GM12878 (cell line): Measurements from ENCODE around the gene ZNF502. TPM values are rescaled to one million over a fixed set of nuclear protein-coding genes. Genes with fewer than 3 reads are reported as not detected.

Experiments used
- ATAC-seq: fragments of 200-7000 bp; cut with Tn5 transposase; 3 replicates; pipeline ENCODE4 v1.9.1; 2020; ENCODE audit warnings: mild to moderate bottlenecking, moderate library complexity
- BruUV-seq: library from RNA; stranded (reverse); fragments of 400-500 nt; replicated peaks from 2 replicates; lab custom pipeline; 2021; lab: Mats Ljungman, UMichigan
- CTCF ChIA-PET: fragments of 300-600 bp; sonication (Branson Sonifier 250); formaldehyde crosslinking; extraction: SDS; loops from one replicate; lab custom pipeline; 2021; ENCODE audit warnings: inconsistent platforms; lab: Yijun Ruan, JAX
- POLR2A ChIA-PET: fragments of 350-600 bp; formaldehyde crosslinking; extraction: SDS; loops from one replicate; lab custom pipeline; 2021; ENCODE audit warnings: inconsistent platforms; lab: Charles Lee
- RAD21 ChIA-PET: fragments of 300-600 bp; sonication (Branson Sonifier 250); formaldehyde crosslinking; loops from one replicate; lab custom pipeline; 2023; ENCODE audit warnings: antibody characterized with exemption; ENCODE audit not compliant: unreplicated experiment; lab: Charles Lee
- SMC1A ChIA-PET: fragments of 300-600 bp; sonication (Branson Sonifier 250); formaldehyde crosslinking; loops from one replicate; lab custom pipeline; 2023; ENCODE audit not compliant: unreplicated experiment, uncharacterized antibody; lab: Charles Lee
- DNase-seq: peaks from one replicate; pipeline ENCODE4 v3.0.0-alpha.2; 2011; ENCODE audit warnings: low read depth, low spot score
- FAIRE-seq: peaks from 3 replicates; lab custom pipeline; 2011; peaks lifted over from hg19 to GRCh38; lab: Jason Lieb, UNC
- H2AFZ ChIP-seq: 2 replicates; pipeline ENCODE4 v1.6.0; 2011; ENCODE audit warnings: low read depth, low read length, control low read depth; ENCODE audit not compliant: control insufficient read depth
- H3K27ac ChIP-seq: 2 replicates; pipeline ENCODE4 v1.5.1; 2011; ENCODE audit warnings: control low read depth; ENCODE audit not compliant: control insufficient read depth, insufficient read depth
- H3K27me3 ChIP-seq, 2 experiments: replicated peaks in 1 of 2; 2 replicates each; pipeline versions ENCODE4 v1.6.0 to v1.6.1; 2011; ENCODE audit warnings: low read length in 1 of 2; ENCODE audit not compliant: control insufficient read depth in 2 of 2, insufficient read depth in 2 of 2
- H3K36me3 ChIP-seq, 2 experiments: 2 replicates each; pipeline ENCODE4 v1.5.1; 2011; ENCODE audit warnings: low read length in 1 of 2; ENCODE audit not compliant: control insufficient read depth in 2 of 2, insufficient read depth in 2 of 2
- H3K4me1 ChIP-seq: 2 replicates; pipeline ENCODE4 v1.6.1; 2011; ENCODE audit warnings: mild to moderate bottlenecking, low read length, moderate library complexity, mixed read lengths; ENCODE audit not compliant: control insufficient read depth, insufficient read depth
- H3K4me2 ChIP-seq: 2 replicates; pipeline ENCODE4 v1.6.0; 2011; ENCODE audit warnings: control low read depth; ENCODE audit not compliant: control insufficient read depth, insufficient read depth
- H3K4me3 ChIP-seq: fragments of 200-600 bp; sonication (generic); 2 replicates; pipeline ENCODE4 v1.5.1; 2016
- H3K79me2 ChIP-seq: 2 replicates; pipeline ENCODE4 v1.6.0; 2011; ENCODE audit warnings: low read length; ENCODE audit not compliant: control insufficient read depth, insufficient read depth
- H3K9ac ChIP-seq: 2 replicates; pipeline ENCODE4 v1.8.0; 2011; ENCODE audit warnings: low read length, control low read depth, mixed read lengths; ENCODE audit not compliant: control insufficient read depth, insufficient read depth
- H3K9me3 ChIP-seq: replicated peaks from 3 replicates; pipeline ENCODE4 v1.5.1; 2011; ENCODE audit warnings: mild to moderate bottlenecking, low read length; ENCODE audit not compliant: control insufficient read depth, insufficient read depth
- H4K20me1 ChIP-seq: 2 replicates; pipeline ENCODE4 v1.6.0; 2011; ENCODE audit not compliant: control insufficient read depth, insufficient read depth
- NFIC ChIP-seq: IDR thresholded peaks from 2 replicates; pipeline ENCODE4 v1.6.1; 2012; ENCODE audit warnings: low read depth, mild to moderate bottlenecking, inconsistent platforms, low read length, moderate library complexity
- POU2F2 ChIP-seq: IDR thresholded peaks from 3 replicates; pipeline ENCODE4 v1.6.1; 2011; ENCODE audit warnings: low read depth, mild to moderate bottlenecking, low read length, borderline replicate concordance
- RELA ChIP-seq: fragments of 450-650 bp; IDR thresholded peaks from 2 replicates; pipeline ENCODE4 v1.8.0; 2014; ENCODE audit warnings: borderline replicate concordance; ENCODE audit not compliant: partially characterized antibody
- RFX5 ChIP-seq: IDR thresholded peaks from 2 replicates; pipeline ENCODE4 v1.6.1; 2011; ENCODE audit warnings: low read depth, low read length, improper control_type of control experiment
- WRNIP1 ChIP-seq: IDR thresholded peaks from 2 replicates; pipeline ENCODE4 v1.6.1; 2011; ENCODE audit warnings: low read depth, low read length, improper control_type of control experiment, borderline replicate concordance
- YBX1 ChIP-seq: fragments of 450-650 bp; IDR thresholded peaks from 2 replicates; pipeline ENCODE4 v1.6.1; 2016; ENCODE audit warnings: antibody characterized with exemption
- WGBS: methylation state at CpG from one replicate; pipeline ENCODE4 v1.1.6; 2016; ENCODE audit warnings: low lambda C conversion rate; ENCODE audit not compliant: insufficient replicate concordance, insufficient coverage; ENCODE audit errors: missing lambda C conversion rate; 5-methylcytosine and 5-hydroxymethylcytosine counted together
- in situ Hi-C: fragments of 300-500 bp; cut with MboI; formaldehyde crosslinking; loops from 9 replicates; pipeline ENCODE4 v1.14.3; 2018; ENCODE audit warnings: mixed read lengths
- intact Hi-C: fragments of 100-400 bp; cut with micrococcal nuclease; formaldehyde crosslinking; loops from one replicate; pipeline ENCODE4 v1.14.2; 2022; ENCODE audit not compliant: unreplicated experiment
- polyA plus RNA-seq, 11 experiments: library from polyadenylated mRNA; depleted of rRNA in 4 of 11; unstranded in 6 of 11; stranded (reverse) in 5 of 11; fragments of >200 nt; fragmentation: Nextera tagmentation in 4 of 11; fragmentation: Illumina TruSeq in 1 of 11; extraction: Ambion mirVana in 4 of 11; extraction: Trizol in 1 of 11; gene quantifications; 1 replicate in 1 of 11; 2 replicates in 10 of 11; pipeline versions ENCODE4 v1.2.1 to v1.2.3, GENCODE V29; 2011 to 2016; ENCODE audit warnings: inconsistent platforms in 2 of 11, missing spikeins in 2 of 11, low read depth in 1 of 11
- total RNA-seq, 4 experiments: library from RNA; depleted of rRNA in 3 of 4; stranded (reverse); fragments of >200 nt in 3 of 4; fragmentation: Illumina TruSeq in 1 of 4; extraction: Trizol in 1 of 4; gene quantifications; 2 replicates each; pipeline versions ENCODE4 v1.2.1 to v1.2.3, GENCODE V29; 2013 to 2021
- TF ChIP-seq, protein P1 (sequence below): IDR thresholded peaks from 2 replicates; pipeline ENCODE4 v1.6.1; 2012; ENCODE audit warnings: low read length, inconsistent platforms

Gene ZNF502
- total and polyA plus RNA-seq, 10 of the 15 experiments (the other 5 are each of a cell fraction or from before 2014, with no cell fraction given): 0.39 to 1.7 (median 1.1) TPM

DNA sequence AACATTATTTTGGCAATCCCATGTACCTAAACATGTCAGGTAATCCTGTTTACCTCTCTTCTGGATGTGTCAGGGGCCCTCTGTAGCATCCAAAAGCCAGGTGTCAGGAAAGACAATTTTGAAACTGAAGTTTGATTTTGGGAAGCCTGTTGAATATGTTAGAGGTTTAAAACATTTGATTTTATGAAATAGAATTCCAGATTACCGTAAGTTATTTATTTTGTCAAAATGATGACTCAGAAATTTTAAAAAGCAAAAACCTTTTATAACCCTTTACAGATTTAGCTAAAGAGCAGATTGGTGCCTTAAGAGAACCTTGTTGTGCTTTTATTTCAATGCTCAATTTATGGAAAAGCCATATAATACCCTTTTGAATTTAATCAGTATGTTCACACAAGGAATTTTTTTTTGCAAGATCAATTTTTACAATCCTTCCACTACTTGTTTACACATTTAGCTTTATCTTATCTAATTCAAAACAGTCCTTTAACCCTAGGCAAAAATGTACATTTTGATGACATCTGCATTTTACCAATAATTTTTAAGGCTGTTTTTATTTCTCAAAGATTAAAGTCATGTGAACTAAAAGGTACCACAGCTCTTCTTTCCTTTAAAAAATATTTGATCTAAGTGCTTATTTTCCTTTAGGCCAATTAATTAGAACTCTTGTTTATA is 59.1 kb downstream of the ZNF502 start:
- H3K4me2 ChIP-seq: no peak overlapping the region
- FAIRE-seq (no peak), ATAC-seq (no peak)
- H3K4me1 ChIP-seq: no peaks in the 10 kb centered on the region
- ChIA-PET CTCF (no interaction called here), POLR2A (interaction anchor here (1.6 to 1.7 kb wide), 2 partner anchors 9 kb away, joined by 3 to 8 read pairs; partner anchors contain the start of genes KIAA1143 and KIF15)
- H3K9ac ChIP-seq: no peak overlapping the region
- no peaks in the 10 kb centered on the region for H4K20me1 ChIP-seq
- H3K4me3 ChIP-seq: no peak overlapping the region
- H3K36me3 ChIP-seq: peaks cover 2 to 11% of the 10 kb centered on the region in 2 experiments
- no peak overlapping the region for H3K27ac ChIP-seq
- H2AFZ ChIP-seq: no peak overlapping the region
- peaks cover 5% of the 10 kb centered on the region; the same call in 2 of the 3 replicates for H3K9me3 ChIP-seq
- TF ChIP-seq RELA: no peak
- no peak for TF ChIP-seq WRNIP1
- TF ChIP-seq POU2F2: no peak
- TF ChIP-seq, protein P1, sequence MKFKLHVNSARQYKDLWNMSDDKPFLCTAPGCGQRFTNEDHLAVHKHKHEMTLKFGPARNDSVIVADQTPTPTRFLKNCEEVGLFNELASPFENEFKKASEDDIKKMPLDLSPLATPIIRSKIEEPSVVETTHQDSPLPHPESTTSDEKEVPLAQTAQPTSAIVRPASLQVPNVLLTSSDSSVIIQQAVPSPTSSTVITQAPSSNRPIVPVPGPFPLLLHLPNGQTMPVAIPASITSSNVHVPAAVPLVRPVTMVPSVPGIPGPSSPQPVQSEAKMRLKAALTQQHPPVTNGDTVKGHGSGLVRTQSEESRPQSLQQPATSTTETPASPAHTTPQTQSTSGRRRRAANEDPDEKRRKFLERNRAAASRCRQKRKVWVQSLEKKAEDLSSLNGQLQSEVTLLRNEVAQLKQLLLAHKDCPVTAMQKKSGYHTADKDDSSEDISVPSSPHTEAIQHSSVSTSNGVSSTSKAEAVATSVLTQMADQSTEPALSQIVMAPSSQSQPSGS: no peak
- no peak for TF ChIP-seq NFIC
- no peak for TF ChIP-seq RFX5
- TF ChIP-seq YBX1: no peak
- TF ChIP-seq, all 136 proteins: peak for 0
- 100% methylated on average over 1 of the region's 1 CpG for WGBS
- no TSS peak for BruUV-seq
- no peak for DNase-seq
- no peaks in the 10 kb centered on the region for H3K27me3 ChIP-seq
- intact Hi-C loops: no loop called here
- in situ Hi-C loops: no loop called here
- ChIA-PET RAD21 (no interaction called here), SMC1A (no interaction called here)
- H3K79me2 ChIP-seq: no peaks in the 10 kb centered on the region; the same call in none of the 2 replicates
